GM19372 (cell line): ENCODE measurements around the gene LHPP.

Source experiments
- ATAC-seq: cut with Tn5 transposase; IDR thresholded peaks from one replicate; pipeline ENCODE4 v1.9.1; 2021; ENCODE audit warnings: mild to moderate bottlenecking, low read depth, moderate library complexity; ENCODE audit not compliant: unreplicated experiment

The LHPP gene

DNA sequence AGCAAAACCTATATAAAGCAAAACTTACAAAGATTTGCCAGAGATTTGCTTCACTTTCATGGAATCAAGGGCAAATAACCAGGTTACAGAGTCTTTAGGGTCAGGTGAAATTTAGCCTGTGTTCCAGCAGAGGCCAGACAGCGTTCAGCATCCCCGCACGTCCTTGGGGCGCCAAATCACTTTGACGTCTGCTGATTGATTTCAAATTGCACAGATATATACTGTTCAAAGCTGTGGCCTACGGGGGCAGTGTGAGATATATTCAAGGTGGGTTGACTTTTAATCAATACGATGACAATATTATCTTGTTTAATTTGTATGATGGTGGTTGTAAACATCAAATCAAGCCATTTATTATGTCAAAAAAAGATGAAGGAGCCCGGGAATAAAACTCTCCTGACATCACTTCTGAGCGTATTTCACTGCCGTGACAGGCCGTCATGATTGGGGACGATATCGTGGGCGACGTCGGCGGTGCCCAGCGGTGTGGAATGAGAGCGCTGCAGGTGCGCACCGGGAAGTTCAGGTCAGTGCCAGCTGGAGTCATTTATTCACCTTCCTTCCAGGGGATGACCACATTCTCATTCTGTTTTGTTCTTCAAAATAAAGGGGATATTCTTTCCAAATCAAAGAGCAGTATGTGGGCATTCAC is 55.2 kb downstream of the LHPP start:
- no peak for ATAC-seq

DNA sequence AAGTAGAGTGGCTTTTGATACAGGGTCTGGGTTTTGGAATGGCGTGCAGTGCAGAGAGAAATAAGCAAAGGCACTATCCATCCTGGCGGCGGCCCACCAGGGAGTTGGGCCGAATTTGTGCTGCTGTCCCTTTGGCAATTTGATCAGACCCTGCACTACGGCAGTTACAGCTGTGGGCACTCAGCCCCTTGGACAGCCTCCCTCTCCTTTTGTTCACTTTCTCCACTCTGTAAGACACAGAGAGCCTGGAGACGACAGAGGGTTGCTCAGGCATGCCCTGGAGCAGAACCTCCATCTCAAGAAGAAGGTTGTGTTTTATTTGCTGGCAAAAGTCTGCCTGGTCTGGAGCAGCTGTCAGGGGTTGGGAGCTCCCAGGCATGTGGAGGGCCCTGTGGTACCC is 55.8 kb downstream of the LHPP start:
- no peak for ATAC-seq

DNA sequence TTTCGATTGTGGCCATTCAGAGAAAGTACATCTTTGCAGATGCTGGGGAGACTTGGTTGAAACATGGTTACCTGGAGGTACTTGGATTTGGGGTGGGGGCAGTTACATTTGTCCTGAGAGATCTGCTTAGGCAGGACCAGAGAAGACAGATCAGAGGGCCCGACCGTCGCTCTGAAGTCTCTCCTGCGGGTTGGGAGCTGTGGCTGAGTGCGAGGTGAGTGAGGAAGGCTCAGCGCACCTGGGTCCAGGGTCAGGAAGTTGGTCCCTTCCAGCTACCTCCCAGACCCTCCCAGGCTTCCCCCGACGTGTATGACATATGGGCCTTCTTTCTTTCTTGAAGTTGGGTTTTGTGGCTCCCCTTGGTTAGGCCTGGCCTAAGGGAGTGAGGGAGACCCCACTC is 56.3 kb downstream of the LHPP start:
- no peak for ATAC-seq

DNA sequence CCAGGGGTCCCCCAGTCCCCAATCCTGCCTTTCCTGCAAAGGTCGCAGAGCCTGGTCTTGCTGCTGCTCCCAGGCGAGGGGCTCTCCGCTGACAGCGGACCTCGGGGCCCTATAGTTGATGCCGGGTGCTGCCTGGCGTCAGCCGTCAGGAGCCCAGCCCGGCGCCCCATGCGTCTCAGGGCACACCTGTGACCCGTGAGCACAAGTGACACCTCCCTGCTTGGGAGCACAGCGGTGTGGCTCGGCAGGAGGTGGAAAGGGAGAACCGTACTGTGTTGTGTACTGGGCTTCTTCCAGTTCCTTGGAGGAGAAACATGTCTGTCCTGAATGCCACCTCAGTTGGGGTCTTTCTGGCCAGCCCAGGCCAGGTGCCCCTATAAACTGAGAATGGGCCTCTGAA is 56.7 kb downstream of the LHPP start:
- no peak for ATAC-seq

DNA sequence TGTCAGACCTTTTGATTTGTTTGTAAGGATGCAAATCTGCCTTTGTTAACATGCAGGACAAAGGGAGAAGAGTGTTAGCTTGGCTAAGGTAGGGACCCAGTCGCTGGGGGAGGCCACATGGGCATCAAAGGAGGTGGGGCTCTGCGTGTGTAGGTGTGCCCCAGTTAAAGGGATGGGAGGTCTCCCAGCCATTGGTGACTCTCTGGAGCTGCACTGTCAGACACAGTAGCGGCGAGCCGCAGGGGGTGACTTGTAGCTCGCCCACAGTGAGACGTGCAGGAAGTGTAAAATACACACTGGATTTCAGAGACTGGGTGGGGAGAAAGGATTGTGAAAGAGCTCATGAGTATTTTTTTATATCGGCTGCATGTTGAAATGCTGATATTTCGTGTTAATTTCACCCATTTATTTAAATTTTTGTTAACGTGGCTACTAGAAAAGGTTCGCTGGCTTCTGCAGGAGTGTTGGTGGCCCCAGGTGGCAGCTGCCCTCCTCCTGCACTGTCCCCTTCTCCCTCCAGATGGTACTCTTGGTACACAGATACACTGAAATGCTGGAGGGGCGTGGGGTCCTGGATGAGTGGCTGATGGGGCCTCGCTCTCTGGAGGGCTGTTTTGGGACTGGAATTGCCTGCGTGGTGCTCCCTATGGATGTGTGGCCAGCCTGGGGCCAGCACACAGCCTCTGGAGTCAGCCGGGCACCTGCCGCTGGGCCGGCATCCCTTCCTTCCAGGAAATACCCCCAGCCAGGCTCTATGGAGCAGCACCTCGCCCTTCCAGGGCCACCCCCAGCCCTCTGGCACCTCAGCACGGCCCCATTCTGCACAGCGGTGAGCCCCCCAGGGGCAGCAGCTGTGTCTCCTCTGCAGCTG is 59.2 kb downstream of the LHPP start:
- ATAC-seq = no peak

DNA sequence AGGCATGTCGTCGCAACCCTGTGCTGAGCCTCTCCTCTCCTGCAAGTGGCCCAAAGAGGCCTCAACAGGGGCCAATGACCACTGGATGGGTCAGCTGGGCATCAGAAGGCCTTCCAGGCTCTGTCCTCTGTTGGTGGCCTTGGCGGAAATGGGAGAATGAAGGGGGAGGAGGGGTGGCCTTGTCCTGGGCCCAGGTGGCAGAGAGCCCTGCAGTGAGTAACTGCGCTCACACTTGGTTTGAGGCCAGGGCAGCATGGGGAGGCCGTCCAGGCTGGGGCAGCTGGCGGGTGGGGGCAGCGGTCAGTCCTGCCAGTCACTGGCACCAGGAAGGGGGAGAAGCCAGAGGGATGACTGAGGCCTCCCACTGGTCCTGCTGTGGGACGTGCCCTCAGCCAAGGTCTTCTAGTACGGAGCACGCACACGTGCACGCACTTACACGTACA is 59.8 kb downstream of the LHPP start:
- no peak for ATAC-seq

DNA sequence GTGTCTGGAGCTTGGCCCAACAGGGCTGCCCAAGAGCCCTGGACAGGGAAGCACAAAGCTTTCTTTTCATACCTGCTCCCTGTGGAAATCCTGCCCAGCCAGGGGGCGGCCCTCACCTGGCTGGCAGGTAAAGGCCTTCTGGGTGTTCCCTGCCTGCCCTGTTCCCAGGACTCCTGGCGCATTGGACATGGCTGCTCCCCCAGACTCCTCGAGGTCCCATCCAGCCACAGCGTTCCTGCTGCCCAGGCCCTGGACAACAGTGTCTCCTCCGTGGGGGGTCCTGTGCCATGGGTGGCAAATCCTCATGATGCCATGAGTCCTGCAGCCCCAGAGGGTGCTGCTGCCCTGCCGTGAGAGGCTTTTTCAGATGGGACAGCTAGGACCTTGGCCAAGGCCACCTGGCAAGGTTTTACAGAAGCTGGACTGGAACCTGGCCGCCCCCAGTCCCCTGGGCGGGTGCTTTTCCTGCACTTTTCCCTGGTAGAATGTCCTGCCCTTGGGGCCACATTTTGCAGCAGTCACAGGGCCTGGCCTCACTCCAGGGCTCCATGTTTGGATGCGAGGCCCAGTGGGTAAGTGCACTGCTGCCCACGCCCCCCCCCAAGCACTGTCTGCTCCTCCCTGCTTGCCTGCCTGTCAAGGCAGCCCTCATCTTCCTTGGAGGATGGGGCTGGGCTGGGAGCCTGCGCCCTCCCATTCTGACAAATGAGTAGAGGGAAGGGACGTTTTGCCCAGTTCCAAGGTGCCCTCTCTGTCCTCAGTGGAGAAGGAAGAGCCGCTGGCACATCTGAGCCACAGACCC is 60.7 kb downstream of the LHPP start:
- no peak for ATAC-seq

DNA sequence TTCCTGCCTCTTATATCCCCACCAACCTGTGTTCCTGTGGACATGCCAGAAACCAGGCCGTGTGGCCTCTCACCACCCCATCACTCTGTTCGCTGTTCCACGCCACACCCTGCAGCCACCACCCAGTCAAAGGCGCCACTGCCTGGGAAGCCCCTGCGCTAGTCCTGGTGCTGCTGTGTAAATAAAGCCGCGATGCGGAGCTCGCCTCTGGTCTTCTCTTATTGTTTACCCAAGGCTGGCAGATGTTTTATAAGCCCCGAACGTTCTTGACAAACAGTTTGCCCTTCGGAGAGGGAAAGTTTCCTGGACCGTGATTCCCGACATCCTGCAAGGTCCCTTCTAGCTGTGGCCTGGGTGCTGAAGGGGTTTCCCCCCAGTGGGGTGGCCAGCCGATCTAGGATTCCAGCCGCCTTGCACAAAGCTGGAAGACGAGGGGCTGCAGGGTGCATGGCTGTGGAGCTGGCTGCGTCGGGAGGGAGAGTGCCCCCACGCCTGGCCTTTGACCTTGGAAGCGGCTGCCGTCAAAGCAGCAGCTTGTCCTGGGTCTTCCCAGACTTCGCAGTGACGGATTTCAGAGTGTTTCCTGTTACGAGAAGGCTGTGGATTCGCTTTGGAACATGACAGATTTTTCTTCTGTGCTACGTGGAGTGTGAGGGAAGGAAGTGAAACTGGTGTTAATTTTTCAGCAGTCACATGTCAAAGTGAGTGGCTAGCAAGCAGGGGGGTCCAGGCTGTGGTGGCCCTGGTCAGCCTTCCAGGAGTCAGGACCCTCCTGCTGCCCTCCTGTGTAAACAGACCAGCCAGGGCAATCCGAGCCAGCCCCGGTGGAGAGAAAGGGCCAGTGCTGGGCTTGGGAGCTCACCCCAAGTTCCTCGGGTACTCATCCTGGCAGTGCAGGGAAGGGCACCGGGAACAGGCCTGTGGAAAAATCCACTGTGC is 61.6 kb downstream of the LHPP start:
- ATAC-seq = no peak

DNA sequence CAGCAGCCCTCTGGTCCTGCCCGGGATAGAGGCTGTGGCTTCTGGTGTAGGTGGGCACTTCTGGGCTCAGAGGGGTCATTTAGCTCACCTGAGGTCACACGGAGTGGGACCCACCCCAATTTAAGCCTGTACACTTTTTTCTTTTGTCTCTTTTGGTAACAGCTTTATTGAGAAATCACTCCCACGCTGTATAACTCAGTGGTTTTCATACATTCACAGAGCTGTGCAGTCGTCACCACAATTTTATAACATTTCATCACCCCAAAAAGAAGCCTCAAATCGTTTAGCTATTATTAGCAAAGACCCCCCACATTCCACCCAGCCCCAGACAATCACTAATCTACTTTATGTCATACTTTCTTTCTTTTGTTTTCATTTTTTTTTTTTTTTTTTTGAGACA is 62.3 kb downstream of the LHPP start:
- ATAC-seq = no peak

DNA sequence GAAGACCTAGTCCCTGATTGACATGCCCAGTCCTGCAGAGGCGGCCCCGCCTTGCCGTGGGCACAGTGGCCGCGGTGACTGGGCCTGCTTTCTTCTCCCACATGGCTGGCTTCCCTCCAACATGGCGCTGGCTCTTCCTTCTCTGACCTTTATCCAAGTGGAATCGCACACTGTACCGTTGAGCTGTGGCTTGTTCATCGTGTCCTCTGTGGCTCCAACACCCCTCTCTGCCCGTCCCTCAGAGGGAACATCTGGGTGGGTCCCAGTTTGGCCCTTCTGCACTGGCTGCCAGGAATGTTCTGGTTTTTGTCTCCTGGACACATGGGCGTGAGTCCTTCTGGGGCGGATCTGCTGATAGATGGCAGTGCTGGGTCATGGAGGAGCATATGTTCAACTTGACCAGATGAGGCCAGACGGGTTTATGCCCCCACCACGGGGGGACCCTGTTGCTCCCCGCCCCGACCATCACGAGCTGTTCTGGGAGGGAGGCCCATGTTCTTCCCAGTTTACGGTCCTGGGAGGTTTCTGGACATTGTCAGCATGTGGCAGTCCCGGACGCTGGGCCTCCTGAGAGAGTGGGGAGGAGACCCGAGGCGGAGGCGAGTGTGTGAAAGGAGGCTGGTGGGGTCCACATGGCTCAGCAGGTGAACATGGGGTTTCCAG is 63.5 kb downstream of the LHPP start:
- ATAC-seq = no peak

DNA sequence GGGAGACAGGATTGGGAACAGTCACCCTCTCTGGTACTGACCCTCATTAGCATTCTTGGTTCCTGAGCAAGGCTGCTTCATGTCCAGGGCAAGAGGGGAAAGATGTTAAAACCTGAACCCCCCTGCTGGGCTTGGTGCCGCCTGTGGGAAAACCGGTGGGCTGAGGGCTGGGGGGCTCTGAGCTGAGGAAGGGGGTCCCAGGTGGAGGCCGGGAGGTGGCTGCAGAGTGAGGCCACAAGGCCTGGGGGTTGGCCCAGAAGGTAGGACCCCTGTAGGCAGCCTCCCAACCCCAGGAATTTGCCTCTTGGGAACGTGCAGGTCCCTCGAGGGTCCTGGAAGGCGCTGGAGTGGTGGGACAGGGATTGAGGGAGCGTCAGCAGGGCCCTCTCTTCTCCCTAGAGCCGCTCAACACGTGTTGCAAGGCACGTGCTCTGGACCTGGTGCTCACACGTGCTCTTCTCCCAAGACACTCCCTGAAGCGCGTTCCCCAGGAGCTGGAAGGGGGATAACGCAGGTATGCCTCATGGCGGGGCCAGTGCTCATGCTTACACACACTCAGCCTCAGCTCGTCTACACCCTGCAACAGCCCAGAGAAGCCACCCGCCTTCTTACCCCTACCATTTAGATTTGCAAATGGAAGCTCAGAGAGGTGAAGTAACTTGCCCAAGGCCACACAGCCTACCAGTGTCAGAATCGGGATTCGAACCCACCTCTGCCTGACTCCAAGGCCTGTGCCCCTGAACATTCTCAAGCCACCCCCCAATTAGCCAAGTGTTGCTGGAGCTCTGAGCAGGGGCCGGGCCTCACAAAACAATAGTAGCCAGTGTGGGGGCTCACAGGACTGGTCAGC is 64.4 kb downstream of the LHPP start:
- ATAC-seq = no peak

DNA sequence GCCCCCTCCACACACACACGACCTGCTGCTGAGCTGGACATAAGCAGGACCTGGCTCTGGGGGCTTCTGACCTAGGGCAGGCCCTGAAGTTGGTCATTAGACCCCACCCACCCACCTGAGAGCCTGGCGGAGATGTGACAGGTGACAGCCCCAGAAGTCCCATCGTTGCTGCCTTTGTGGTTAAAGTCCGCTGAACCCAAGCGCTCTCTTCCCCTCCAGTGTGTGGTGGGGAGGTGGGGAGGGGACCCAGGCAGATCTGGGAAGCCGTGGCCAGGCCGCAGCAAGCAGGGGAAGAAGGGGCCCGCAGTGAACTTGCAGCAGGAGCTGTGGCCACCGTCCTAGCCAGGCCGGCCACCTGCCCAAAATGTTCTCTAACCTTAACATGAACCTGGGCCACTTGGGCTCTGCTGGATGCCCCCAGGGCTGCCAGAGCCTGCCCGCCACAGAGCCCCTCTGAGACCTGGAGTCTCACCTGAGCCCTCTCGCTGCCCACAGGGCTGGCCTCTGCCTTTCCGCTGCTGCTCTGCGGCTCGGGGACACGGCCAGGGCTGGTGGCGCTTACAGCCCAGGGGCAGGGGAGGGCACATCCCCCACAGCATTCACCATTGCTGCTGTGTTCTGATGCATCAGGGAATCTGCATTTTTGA is 65.1 kb downstream of the LHPP start:
- ATAC-seq = no peak

DNA sequence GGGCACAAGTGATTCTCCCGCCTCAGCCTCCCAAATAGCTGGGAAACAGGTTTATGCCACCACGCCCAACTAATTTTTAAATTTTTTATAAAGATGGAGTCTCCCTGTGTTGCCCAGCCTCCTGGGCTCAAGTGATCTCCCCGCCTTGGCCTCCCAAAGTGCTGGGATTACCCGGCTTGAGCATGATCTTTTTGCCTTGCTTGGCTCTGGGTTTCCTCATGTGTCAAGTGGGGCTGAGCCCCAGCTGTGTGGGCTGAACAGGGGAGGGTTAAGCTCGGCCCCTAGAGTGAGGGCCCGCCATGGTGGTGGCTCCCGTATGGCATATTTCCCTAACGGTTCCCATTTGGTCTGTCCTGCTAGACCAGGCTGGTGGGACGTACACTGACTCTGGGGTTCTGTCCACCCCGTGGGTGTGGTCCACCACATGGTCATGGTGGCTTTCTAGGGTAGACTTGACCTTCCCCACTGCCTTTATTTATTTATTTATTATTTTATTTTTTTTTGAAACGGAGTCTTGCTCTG is 66.3 kb downstream of the LHPP start:
- no peak for ATAC-seq

DNA sequence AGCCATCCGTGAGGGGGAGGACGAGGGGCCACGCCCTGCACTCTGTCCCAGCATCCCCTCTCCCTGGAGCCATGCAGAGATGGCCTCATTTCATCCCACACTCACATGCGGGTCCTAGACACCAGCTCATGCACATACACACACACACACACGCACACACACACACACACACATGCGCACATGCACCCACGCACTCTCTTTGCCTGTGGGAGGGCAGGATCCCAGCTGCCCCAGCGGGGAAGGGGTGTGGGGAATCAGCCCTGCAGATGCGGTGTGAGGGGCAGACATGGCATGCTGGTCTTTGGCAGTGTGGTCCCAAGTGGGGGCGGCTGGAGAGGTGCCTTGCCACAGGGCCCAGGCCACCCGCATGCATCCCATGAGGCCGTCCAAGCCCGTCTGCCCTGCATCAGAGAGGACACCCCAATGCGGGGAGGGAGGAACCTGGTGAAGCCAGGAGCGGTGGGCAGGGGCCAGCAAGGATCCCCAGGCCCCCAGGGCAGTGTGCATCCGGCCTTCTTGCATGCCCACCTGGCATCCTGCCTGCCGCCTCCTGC is 68.1 kb downstream of the LHPP start:
- ATAC-seq = no peak

DNA sequence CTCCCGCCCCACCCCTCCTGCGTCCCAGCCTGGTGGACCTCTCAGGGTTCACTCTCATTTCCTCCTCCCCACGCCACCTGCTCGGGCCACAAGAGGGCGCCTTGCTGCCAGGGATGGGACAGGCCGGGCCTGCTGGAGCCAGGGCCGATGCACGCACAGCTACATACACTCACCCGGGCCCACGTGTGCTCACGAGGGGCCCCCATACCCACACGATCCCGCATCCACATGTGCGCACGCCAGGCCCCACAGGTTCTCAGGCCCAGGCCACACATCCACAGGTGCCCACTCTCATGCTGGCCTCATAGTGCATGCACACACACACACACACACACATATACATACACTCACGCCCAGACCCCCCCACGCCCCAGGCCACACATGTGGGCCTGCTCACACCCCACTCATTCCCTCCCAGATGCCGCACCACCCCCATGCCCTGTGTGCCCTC is 68.6 kb downstream of the LHPP start:
- ATAC-seq = peak; percentile 92

DNA sequence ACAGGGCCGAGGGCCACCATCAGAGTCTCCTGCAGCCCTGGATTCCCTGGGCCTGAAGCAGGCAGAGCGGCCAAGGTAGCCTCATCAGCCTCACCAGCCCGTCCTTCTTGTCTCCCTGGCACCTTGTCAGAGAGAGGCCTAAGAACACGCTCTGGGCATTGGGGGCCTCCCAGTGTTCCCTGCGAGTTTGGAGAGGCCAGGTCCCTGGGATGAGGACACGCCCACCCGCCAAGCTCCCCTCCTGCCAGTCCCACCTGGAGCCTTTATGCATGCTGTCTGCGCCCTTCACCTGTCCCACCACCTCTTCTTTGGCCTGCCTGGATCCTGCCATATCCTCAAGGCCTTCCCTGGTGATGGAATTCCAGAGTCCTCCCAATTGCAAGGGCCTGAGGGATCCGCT is 69.2 kb downstream of the LHPP start:
- ATAC-seq = no peak

DNA sequence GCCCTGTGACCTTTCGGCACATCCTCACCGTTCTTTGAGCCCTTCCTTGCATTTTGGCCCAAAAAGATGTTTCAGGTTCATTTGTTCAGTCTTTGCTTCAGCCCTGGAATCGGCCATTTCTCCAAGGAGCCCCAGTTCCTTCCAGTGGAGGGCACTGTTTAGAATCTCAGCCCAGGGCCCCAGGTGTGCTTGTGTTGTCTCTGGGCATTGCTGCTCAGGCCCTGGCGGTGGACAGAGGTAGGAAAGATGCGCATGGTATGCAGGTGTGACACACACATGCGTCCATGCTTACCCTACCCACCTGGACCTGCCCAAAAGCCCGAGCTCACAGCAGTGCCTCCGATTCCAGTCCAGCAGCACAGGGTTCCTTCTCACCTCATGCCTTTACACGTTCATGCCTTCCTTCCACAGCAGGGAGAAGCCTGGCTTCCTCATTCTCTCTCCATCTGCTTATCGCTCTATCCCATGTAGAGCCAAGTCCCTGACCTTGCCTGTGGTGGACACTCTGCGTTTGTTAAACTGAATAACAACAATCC is 70.6 kb downstream of the LHPP start:
- ATAC-seq = no peak
